ENCODE measurements around the gene MYL10.

GRCh38 chr7:101632641-101633040 lies 3.5 kb upstream of the MYL10 start:
- TF ChIP-seq CTCF (IDR thresholded peaks at IDR 0.05) (no peak), POLR2A (IDR thresholded peaks at IDR 0.05) (no peak)

Measured in heart left ventricle (tissue), 13 donors.